Neural cell (in vitro differentiated cells): ENCODE data around the gene SLC13A3. TPM values are rescaled to one million over a fixed set of nuclear protein-coding genes. Genes with fewer than 3 reads are reported as not detected.

ENCODE experiments used
- H2AFZ ChIP-seq: fragments of 200-600, 300-800 bp; sonication (generic), shearing (Covaris generic); 2 replicates; pipeline ENCODE4 v1.6.0; 2014; ENCODE audit warnings: low read depth, mild to moderate bottlenecking, antibody characterized with exemption, low read length, moderate library complexity
- H3F3A ChIP-seq: fragments of 200-600 bp; shearing (Covaris generic); 2 replicates; pipeline ENCODE4 v1.6.1; 2016; ENCODE audit warnings: mild to moderate bottlenecking, moderate library complexity, mixed read lengths, antibody characterized with exemption, low read length; ENCODE audit not compliant: insufficient read depth, poor library complexity, severe bottlenecking
- H3K27ac ChIP-seq: fragments of 200-600, 300-800 bp; sonication (generic), shearing (Covaris generic); 2 replicates; pipeline ENCODE4 v1.5.1; 2014; ENCODE audit warnings: mild to moderate bottlenecking, low read length, moderate library complexity
- H3K27me3 ChIP-seq: fragments of 300-800, 200-600 bp; sonication (generic), shearing (Covaris generic); 2 replicates; pipeline ENCODE4 v1.6.0; 2014; ENCODE audit warnings: mild to moderate bottlenecking, low read depth, low read length, moderate library complexity; ENCODE audit not compliant: insufficient read depth
- H3K36me3 ChIP-seq: fragments of 300-800, 200-600 bp; sonication (generic), shearing (Covaris generic); 2 replicates; pipeline ENCODE4 v1.5.1; 2014; ENCODE audit warnings: mild to moderate bottlenecking, antibody characterized with exemption, low read length, moderate library complexity; ENCODE audit not compliant: insufficient read depth
- H3K4me2 ChIP-seq: fragments of 300-800, 200-600 bp; sonication (generic), shearing (Covaris generic); 2 replicates; pipeline ENCODE4 v1.6.0; 2014; ENCODE audit warnings: mild to moderate bottlenecking, low read length
- H3K4me3 ChIP-seq: fragments of 300-800, 200-600 bp; sonication (generic), shearing (Covaris generic); 2 replicates; pipeline ENCODE4 v1.5.1; 2014; ENCODE audit warnings: mild to moderate bottlenecking, low read length, moderate library complexity
- H3K79me2 ChIP-seq: fragments of 200-600 bp; shearing (Covaris generic); replicated peaks from 2 replicates; pipeline ENCODE4 v1.6.0; 2014; ENCODE audit warnings: mild to moderate bottlenecking, low read length, moderate library complexity; ENCODE audit not compliant: insufficient read depth
- H3K9ac ChIP-seq: fragments of 300-800, 200-600 bp; sonication (generic), shearing (Covaris generic); 2 replicates; pipeline ENCODE4 v1.6.1; 2016; ENCODE audit warnings: mild to moderate bottlenecking, low read length, mixed read lengths
- H3K9me2 ChIP-seq: fragments of 200-600 bp; shearing (Covaris generic); 2 replicates; pipeline ENCODE4 v1.6.1; 2016; ENCODE audit warnings: mild to moderate bottlenecking, low read length, mixed read lengths; ENCODE audit not compliant: insufficient read depth
- H3K9me3 ChIP-seq: fragments of 200-600, 300-800 bp; sonication (generic), shearing (Covaris generic); 2 replicates; pipeline ENCODE4 v1.6.1; 2016; ENCODE audit warnings: mild to moderate bottlenecking, mixed run types, low read length, moderate library complexity, mixed read lengths
- H4K20me1 ChIP-seq: fragments of 200-600 bp; shearing (Covaris generic); 2 replicates; pipeline ENCODE4 v1.6.1; 2016; ENCODE audit warnings: mild to moderate bottlenecking, mixed run types; ENCODE audit not compliant: insufficient read depth
- CTCF ChIP-seq: fragments of 450-650 bp; IDR thresholded peaks from 2 replicates; pipeline ENCODE4 v1.5.1; 2014; ENCODE audit warnings: antibody characterized with exemption, mild to moderate bottlenecking, moderate library complexity; ENCODE audit not compliant: poor library complexity, severe bottlenecking
- EP300 ChIP-seq: fragments of 450-650 bp; conservative IDR thresholded peaks from 2 replicates; pipeline ENCODE4 v1.6.1; 2014; ENCODE audit warnings: antibody characterized with exemption, mild to moderate bottlenecking, moderate library complexity; ENCODE audit not compliant: poor library complexity, severe bottlenecking
- EZH2 ChIP-seq: fragments of 200-600, 300-800 bp; shearing (Covaris generic), sonication (generic); IDR thresholded peaks from 2 replicates; pipeline ENCODE4 v1.6.1; 2014; ENCODE audit warnings: antibody characterized with exemption, low read length, borderline replicate concordance, mild to moderate bottlenecking; ENCODE audit not compliant: insufficient read depth, poor library complexity, severe bottlenecking
- MXI1 ChIP-seq: fragments of 450-650 bp; conservative IDR thresholded peaks from 2 replicates; pipeline ENCODE4 v1.6.1; 2014; ENCODE audit warnings: antibody characterized with exemption, mild to moderate bottlenecking; ENCODE audit not compliant: poor library complexity, severe bottlenecking
- POLR2AphosphoS5 ChIP-seq: IDR thresholded peaks from 2 replicates; pipeline ENCODE4 v1.6.1; 2012
- RAD21 ChIP-seq: fragments of 450-650 bp; conservative IDR thresholded peaks from 2 replicates; pipeline ENCODE4 v1.6.1; 2014; ENCODE audit warnings: antibody characterized with exemption, mild to moderate bottlenecking, moderate library complexity
- REST ChIP-seq: IDR thresholded peaks from 2 replicates; pipeline ENCODE4 v1.6.1; 2012; ENCODE audit warnings: borderline replicate concordance
- SMC3 ChIP-seq: fragments of 450-650 bp; conservative IDR thresholded peaks from 2 replicates; pipeline ENCODE4 v1.6.1; 2014; ENCODE audit warnings: antibody characterized with exemption, mild to moderate bottlenecking, moderate library complexity; ENCODE audit not compliant: poor library complexity
- TAF1 ChIP-seq: IDR thresholded peaks from 2 replicates; pipeline ENCODE4 v1.6.1; 2012; ENCODE audit warnings: low read depth
- polyA plus RNA-seq: library from polyadenylated mRNA; depleted of rRNA; stranded (reverse); fragments of >200 nt; gene quantifications from 2 replicates; pipeline ENCODE4 v1.2.3, GENCODE V29; 2014

SLC13A3 gene
- polyA plus RNA-seq, 1 donor from 2014 or later: 5.5 TPM

GRCh38 chr20:46554828-46555227 is 96.4 kb downstream of the SLC13A3 start:
- H3K9ac ChIP-seq: no peak overlapping the region
- no peaks in the 10 kb centered on the region for H3F3A ChIP-seq
- H3K9me2 ChIP-seq: no peaks in the 10 kb centered on the region
- no peak overlapping the region for H3K4me2 ChIP-seq
- H4K20me1 ChIP-seq: no peaks in the 10 kb centered on the region
- no peak overlapping the region for H3K27ac ChIP-seq
- no peak for TF ChIP-seq REST
- no peak for TF ChIP-seq MXI1
- no peak for TF ChIP-seq CTCF
- no peak for TF ChIP-seq EP300
- no peak for TF ChIP-seq SMC3
- no peak for TF ChIP-seq POLR2AphosphoS5
- no peak for TF ChIP-seq TAF1
- TF ChIP-seq EZH2: no peak
- TF ChIP-seq RAD21: no peak
- no peak overlapping the region for H2AFZ ChIP-seq
- no peaks in the 10 kb centered on the region for H3K36me3 ChIP-seq
- H3K4me3 ChIP-seq: no peak overlapping the region
- H3K79me2 ChIP-seq: no peaks in the 10 kb centered on the region
- H3K27me3 ChIP-seq: no peaks in the 10 kb centered on the region
- H3K9me3 ChIP-seq: no peaks in the 10 kb centered on the region

GRCh38 chr20:46553926-46554325 is 97.3 kb downstream of the SLC13A3 start:
- no peaks in the 10 kb centered on the region for H3K9me3 ChIP-seq
- no peaks in the 10 kb centered on the region for H4K20me1 ChIP-seq
- no peak overlapping the region for H3K9ac ChIP-seq
- no peaks in the 10 kb centered on the region for H3K27me3 ChIP-seq
- H3K27ac ChIP-seq: no peak overlapping the region
- H3K79me2 ChIP-seq: no peaks in the 10 kb centered on the region
- no peak overlapping the region for H2AFZ ChIP-seq
- no peak for TF ChIP-seq CTCF
- no peak for TF ChIP-seq MXI1
- no peak for TF ChIP-seq SMC3
- no peak for TF ChIP-seq EP300
- no peak for TF ChIP-seq TAF1
- no peak for TF ChIP-seq REST
- TF ChIP-seq POLR2AphosphoS5: no peak
- TF ChIP-seq RAD21: no peak
- no peak for TF ChIP-seq EZH2
- no peak overlapping the region for H3K4me2 ChIP-seq
- no peaks in the 10 kb centered on the region for H3F3A ChIP-seq
- no peak overlapping the region for H3K4me3 ChIP-seq
- H3K9me2 ChIP-seq: no peaks in the 10 kb centered on the region
- no peaks in the 10 kb centered on the region for H3K36me3 ChIP-seq
